Stimulated activated CD8-positive, alpha-beta memory T cell treated with anti-CD3 and anti-CD28 coated beads, Interleukin-4, amount 100 ng/mL, for 1 hour (primary cell): ENCODE data around the gene MED12L.

Experiments used
- DNase-seq, 2 donors: peaks; one replicate each; pipeline ENCODE4 v3.0.0-alpha.2; 2020; ENCODE audit warnings: low read depth in 2 of 2, low spot score in 1 of 2

Gene MED12L

DNA sequence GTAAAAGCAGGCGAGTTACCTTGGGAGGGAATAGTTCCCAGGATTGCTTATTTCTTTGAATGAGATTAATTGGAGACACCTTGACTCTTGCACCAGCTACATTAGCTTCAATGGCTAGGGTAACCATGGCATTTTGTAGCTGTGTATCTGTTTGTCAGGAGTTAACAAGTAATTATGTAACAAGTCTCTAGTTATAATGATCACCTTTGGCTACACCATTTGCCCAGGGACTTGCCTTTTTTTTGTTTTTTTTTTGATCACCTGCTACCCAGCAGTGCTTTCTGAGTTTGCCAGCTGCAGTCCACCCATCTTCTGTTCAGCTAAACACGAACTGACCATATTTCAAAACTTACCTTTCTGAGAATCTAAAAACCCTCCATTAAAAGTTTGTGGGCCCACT, 2.2 kb downstream of the MED12L start:
- DNase-seq: no peak

DNA sequence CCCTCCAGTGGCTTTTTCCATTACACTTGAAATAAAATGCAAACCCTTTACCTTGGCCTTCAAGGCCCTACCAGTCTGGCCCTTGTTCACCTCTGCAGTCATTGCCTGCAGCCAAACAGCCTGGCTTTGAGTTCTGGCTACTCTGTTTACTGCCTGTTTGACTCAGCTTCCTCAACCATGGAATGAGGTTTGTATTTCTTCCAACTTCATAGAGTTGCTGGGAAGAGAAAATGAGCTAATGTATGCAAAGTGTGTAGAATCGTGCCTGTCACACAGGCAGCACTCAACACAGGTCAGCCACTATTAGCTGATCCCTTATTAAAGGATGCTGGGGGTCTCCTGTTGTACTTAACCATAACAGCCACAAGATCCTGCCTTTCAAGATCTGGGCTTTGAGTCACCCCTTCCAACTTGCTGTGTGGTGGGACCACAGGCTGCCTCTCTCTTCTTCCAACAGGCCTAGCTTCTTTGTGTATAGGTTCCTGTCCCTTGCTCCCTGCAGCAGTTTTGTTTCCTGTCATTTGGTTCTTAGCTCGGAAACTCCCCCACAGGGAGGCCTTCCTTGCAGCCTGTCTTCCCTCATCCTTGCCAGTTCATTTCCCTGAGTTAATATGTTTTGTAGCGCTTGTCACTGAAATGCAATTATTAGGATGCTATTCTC, 6.4 kb downstream of the MED12L start:
- DNase-seq: no peak

DNA sequence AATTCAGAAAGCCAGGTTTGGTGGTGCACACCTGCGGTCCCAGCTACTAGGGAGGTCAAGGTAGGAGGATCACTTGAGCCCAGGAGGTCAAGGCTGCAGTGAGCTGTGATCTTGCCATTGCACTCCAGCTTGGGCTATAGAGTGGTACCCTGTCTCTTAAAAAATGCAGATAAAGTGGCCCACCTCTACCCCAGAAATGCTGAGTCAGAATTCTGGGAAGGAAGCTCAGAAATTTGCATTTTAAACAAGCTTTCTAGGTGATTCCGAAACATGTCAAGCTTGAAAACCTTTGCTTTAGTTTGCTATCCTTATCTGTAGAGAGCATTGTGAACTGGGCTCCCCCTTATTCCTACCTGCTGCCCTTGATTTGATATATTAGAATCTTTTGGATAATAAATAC, 7.7 kb downstream of the MED12L start:
- no peak for DNase-seq

DNA sequence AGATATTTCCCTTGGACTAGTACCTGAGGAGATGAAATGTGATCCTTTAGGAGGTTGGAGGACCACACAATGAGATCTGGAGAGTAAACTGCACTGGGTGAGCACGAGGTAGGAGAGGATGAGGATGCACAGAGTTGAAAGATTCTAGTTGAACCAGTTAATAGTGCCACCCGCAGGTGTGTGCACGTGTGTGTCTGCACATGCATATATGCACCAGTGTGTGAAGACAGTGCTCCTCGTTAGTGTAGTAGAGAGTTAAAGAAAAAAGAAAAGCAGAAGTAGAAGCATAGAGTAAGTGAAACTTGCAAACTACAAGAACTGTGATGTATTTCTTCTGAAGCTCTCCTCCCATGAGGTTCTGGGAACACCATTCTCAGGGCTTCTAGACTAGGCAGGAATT, 8.4 kb downstream of the MED12L start:
- no peak for DNase-seq

DNA sequence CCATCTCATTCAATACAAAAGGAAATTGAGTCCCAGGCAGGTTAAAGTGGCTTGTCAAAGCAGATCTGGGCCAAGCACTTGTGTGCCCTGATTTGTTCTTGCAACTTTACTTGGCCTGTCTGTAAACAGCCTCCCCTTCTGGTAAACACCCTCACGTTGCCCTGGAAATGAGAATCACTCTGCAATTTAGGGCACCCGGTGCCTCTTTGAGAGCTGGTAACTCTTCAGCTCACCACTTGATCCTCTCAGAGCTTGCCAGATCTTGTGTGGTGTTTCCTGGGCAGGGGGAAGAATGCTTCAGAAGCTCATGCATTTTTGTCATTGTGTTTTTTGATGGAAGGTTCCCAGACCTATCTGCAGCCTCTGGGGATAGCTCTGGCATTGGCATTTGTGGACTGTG, 11.3 kb downstream of the MED12L start:
- no peak for DNase-seq

DNA sequence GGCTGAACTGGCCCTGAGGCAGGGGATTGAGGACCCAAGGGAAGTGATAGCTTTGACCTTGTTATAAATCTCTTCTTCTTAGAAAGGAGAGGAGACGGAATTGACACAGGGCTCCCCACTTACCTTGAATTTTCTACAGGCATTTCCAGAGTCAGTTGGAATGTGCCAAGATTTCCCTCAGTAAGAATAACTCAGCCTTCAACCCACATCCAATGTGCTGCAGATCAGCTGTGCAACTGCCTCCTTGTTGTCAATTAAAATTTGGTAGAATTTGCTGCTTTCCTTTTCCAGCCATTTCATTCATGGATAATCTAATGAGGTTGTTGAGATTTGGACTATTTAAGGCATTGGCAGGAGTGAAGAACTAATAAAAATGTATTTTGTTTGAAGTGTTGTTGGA, 14.6 kb downstream of the MED12L start:
- no peak for DNase-seq

DNA sequence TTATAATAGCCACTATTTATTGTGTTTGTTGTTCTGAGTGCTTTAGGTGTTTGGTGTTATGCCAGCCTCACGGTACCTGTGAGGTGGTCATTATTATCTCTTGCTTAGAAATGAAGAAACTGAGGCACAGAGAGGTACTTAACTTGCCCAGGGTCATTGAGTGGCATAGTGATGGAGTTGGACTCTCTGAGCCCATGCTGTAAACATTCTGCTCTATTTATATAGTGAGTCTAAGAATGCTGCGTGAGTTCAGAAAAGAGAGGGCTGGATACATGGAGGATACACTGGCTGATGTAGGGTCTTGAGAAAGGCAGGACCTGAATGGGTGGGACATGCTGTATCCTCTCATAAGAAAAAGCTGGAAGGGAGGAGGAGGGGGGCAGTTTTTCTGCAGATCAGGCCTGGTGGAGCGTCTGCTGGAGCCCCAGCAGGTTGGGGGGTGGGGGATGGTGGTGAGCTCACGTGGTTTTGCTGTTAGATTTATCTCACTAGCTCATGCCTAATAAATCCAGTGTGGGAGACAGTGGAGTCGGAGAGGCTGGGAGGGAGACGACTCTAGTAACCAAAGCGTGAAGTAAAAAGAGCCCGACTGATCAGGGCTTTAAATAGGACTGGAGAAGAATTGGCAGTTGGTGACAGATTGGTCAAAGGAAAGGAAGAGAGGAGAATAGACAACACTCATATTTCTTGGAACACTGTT, 16.0 kb downstream of the MED12L start:
- no peak for DNase-seq

DNA sequence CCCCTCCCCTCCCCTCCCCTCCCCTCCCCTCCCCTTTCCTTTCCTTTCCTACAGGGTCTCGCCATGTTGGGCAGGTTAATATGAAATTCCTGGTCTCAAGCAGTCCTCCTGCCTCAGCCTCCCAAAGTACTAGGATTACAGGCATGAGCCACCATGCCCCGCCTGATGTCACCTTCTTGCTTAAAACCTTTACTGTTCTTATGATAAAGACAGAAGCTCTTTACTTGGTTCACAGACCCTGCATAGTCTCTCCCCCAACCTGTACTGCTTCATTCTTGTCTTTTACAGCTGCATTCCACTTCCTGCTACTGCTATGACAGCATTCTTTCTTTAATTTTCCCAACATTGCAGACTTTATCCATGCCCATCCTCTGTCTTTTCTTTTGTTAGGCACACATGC, 20.8 kb downstream of the MED12L start:
- DNase-seq: no peak

DNA sequence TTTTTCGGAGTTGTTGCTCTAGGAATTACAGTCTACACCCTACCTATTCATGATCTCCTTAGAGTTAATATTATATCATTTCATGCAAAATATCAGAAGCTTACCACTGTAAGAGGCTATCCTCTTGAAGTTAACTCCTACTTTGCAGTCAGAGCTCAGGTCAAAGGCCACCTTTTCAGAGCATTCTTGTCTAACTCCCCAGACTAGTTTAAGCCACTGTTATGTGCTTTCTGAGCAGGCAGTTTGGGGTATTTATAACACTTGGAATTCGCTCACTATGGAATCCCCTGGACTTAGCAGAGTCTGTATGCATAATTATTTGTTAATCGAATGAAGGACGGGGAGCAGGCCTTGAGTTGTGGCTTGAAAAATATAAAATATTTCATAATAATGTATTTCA, 21.7 kb downstream of the MED12L start:
- no peak for DNase-seq

DNA sequence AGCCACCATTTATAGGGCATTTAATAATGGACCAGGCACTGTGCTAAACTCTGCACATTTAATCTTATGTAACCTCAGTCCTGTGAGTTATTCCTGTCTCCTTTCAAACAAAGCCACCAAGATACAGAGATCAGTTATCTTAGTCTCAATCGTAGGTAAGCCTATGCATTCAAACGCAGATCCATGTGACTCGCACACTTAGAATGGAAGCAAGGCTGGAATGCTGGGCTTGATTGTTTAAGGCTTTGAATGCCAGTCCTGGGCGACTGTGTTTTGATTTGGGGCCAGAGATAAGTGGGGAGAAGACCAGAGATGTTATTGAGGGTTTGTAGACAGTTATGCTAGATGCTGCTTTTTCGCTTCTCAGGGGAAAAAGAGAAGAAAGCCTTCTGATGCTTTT, 22.2 kb downstream of the MED12L start:
- DNase-seq: no peak

DNA sequence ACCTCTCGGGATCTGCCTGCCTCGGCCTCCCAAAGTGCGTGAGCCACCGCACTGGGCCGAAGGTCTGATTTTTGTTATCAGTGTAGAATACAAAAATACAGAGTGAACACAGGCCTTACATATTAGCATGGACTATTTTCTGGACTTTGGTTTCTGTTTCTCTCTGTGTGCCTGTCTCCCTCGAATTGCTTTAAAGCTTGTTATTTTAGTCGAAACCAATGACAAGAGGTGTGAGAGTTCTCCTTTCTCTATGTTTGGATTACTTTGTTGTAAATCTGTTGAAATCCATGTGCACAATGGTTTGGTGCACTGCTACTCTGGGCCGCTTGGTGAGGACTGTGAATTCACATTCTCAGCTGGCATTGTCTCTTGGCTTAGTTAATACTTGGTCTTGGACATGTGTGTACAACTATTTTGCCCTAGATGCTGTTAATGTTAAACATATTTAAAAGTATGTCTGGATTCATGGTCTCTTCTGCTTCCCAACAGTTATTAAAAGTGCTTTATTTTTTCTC, 23.9 kb downstream of the MED12L start:
- no peak for DNase-seq

DNA sequence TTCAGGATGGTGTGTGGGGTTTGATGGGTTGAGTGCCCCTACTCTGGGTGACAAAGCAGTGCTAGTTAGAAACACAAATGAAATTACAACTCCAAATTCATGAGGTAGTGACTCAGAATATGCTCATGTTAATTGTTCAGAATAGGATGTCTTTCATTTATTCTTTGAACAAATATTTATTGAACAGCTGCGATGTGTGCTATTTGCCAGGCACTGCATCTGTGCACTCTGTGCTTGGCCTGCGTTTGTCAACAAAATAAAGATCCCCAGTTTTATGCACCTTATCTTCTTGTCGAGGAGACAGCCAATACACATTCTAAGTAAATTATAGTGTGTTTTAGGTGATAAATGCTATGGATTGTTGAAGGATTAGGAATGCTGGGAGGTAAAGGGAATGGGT, 27.3 kb downstream of the MED12L start:
- no peak for DNase-seq

DNA sequence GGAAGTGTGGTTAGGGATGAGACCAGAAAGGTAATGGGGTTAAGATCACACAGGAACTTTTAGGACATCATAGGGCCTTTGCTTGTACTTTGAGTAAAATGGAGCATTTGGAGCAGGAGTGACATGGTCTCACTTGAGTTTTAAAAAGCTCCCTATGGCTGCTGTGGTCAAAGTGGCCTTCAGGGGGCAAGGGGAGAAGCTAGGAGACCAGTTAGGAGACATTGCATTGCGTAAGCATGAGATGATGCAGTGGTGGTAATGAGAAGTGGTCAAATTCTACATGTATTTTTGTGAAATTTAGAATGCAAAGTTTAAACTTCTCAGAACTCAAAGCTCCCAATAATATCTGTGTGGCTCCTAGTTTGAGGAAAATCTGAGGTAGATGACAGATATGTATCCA, 27.9 kb downstream of the MED12L start:
- no peak for DNase-seq

DNA sequence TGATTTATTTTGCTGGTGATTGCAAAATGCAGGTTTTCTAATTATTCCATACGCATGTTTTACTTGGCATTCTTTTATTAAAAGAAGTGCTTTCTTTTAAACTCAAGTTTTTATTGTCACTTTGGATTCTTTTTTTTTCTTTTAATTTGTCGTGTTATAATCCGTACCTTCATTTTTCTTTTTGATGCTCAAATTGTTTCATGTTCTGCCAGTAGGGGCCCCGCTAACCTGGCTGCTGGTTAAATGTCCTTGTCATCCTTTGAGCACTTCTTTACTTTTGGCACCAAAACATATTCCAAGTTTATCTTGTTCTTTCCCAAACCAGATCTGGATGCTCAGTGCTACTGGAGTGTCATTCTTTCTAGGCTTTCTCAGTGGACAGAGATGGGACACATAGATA, 31.6 kb downstream of the MED12L start:
- no peak for DNase-seq

DNA sequence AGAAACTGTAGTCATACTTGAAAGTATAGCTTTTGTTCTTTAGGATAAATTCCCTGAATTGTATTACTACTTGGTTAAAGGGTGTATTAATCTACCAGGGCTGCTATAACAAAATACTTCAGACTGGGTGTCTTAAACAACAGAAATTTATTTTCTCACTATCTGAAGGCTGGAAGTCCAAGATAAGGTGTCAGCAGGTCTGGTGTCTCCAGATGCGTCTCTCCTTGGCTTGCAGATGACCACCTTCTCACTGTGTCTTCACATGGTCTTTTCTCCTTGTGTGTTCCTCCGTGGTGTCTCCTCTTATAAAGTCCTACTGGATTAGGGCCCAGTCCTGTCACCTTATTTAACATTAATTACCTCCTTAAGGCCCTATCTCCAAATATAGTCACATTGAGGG, 33.7 kb downstream of the MED12L start:
- DNase-seq: no peak

DNA sequence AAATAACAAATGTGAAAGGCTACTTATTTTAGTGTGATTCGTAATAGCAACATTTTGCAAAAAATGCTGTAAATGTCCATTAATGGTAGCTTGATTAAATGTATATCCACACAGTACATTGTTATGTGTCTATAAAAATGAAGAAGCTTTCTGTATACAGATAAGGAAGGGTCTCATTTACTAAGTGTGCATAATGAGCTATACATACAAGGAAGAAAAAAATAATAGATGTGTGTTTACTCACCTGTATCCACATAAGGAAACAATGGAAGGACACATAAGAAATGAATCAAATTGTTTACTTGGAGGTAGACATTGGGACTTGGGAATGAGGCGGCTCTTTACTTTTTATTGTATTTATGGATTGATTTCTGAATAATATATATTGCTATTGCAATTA, 34.9 kb downstream of the MED12L start:
- no peak for DNase-seq

DNA sequence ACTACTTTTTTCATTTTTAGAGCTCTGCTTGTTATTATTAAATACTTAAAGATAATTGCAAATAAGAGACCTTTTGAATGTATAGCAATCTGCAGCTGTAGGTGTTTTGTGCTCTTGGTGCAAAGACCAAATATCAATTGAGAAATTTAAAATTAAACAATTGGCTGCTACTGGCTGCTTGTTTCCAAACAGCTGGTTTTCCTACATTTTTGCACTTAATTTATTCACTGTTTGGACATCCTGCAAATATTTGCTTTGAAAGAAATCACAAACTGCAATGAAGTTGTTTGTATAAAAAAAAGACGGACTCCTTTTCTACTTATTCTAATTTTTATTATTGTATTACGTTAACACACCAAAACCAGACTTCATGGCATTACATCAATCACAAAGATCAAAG, 35.6 kb downstream of the MED12L start:
- DNase-seq: no peak

DNA sequence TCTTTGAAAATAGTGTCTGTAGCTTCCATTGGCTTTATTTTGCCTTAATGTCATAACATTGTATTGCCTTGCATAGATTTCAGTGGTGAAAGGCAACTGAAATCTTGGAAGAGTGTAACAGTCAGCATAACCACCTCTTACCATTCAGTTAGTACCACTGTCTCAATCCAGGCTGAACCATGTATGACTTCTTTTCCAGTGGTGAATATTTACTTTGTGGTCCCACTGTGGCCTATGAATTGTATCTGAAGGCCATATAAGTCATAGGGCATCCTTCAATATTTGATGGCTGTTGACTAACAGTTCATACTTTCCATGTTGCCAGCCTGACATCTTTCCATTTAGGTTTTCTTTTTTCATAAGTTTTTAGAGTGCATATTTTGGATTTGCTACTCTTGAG, 38.4 kb downstream of the MED12L start:
- DNase-seq: no peak

DNA sequence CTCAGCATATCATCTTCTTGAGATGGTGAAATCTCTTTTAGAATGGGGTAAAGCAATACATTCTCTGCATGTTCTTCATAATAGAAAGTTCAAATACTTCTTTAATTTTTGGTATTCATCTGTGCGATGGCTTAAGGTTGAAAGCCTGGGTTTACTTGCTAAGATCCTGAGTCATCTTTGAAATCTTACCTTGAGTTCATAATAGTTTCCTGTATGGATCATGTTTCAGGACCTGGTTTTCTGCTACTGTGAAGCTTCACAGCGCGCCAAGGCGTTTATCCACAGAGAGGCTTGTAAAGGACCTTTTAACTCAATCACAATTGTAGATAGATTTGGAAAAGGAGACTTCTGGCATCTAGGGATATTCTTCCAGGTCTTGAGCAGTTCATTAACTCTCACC, 39.0 kb downstream of the MED12L start:
- no peak for DNase-seq

DNA sequence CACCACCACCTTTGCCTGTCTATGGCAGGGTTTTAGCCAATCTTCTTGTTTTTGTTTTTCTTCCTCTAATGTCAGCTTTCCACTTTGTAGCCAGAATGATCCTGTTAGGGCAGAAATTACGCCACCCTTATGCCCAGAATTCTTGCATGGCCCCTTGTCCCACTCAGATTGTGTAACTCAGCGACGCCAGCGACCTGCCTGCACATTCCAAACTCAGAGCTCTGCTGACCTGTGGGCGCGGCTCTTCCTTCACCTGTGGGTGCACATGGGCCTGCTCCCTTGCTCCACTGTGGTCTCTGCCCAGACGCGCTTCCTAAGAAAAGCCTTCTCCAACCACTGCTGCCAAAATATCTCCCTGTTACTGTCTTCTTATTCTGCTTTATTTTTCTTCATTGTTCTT, 45.0 kb downstream of the MED12L start:
- DNase-seq: no peak

DNA sequence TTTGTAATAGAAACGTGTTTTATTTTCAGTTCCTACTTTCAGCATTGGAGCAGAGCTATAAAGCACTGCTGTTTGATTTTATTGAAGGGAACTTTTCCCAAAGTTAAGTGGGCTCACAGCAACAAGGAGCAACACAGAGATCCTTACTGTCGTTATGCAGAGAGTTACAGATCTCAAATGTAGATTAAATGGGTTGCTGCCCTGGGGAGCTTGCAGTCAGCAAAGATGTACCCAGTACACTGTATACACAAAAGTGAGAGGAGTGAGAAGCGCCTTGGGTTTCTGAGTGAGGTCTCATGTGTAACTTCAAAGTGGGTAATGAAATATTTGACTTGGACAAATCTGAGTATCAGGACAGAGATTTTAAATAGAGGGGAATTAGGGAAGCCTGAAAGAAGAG, 47.7 kb downstream of the MED12L start:
- DNase-seq: no peak

DNA sequence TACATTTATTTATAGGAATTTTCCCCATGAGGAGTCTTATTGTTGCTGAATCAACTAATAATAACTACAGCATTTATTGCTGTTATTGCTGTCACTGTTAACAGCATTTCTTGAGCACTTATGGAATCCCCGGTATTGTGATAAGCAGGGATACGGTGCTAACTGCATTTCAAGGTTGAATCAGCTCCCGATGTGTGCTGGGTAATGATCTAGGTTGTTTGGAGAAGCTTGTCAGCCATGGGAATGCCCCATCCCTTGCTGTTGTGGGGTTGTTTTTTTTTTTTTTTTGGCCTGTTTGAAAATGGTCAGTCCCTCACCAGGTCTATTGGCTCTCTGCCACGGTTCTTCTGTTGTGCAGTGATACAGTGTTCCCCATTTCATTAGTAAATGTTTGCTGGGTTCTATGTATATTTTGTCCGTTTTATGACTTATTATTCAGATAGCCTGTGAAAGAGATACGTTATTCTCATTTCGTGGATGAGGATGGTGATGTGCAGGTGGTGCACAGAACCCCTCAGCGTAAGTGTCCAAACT, 48.5 kb downstream of the MED12L start:
- no peak for DNase-seq
